ENCODE results near the gene DHX8. TPM values are rescaled to one million over a fixed set of nuclear protein-coding genes. Genes with fewer than 3 reads are reported as not detected.

DHX8 gene
- total RNA-seq, 1 donor from 2014 or later = 134 TPM

DNA sequence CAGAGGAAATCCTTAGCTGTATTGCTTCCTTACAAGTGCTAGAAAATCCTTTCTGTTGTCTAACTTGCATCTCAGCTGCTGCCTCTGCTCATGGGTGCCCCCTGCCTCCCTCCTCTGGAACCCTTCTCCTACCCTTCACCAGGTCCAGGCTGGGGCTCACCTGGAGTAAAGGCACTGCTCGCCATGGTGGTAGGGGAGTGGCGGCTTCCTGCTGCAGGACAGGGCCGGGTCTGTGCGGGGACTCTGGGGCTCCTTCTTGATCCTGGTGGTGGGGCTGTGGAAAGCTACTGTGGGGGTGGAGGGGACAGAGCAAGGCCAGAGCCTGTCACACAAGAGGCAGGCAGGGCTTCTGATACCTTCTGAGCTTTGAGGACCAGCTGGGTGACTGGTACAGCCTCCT lies 49.9 kb downstream of the DHX8 start:
- Histone ChIP-seq H3F3A (ENCODE audit: low read depth) (peaks cover 18% of the 10 kb centered on the region), H3K9ac (no peak overlapping the region), H3K36me3 (no peaks in the 10 kb centered on the region), H3K9me3 (ENCODE audit: low read depth) (no peaks in the 10 kb centered on the region), H2AFZ (replicated peaks) (no peak overlapping the region), H3K4me2 (no peak overlapping the region), H4K20me1 (ENCODE audit: low read depth) (peaks cover 34% of the 10 kb centered on the region), H3K27me3 (peaks cover 43% of the 10 kb centered on the region), H3K4me1 (peaks cover 10% of the 10 kb centered on the region), H3K27ac (no peak overlapping the region), H3K4me3 (no peak overlapping the region), H3K79me2 (ENCODE audit: low read depth) (no peaks in the 10 kb centered on the region)
- DNase-seq (ENCODE audit: low spot score) = no peak
- Mint-ChIP-seq H3K36me3 (peaks cover 12% of the 10 kb centered on the region), H3K4me3 (no peak overlapping the region), H3K27ac (no peak overlapping the region), H3K27me3 (ENCODE audit: insufficient read depth, low read depth) (peaks cover 7% of the 10 kb centered on the region), H3K4me1 (peaks cover 49% of the 10 kb centered on the region), H3K9me3 (no peaks in the 10 kb centered on the region)
- no peak for TF ChIP-seq EZH2 (IDR thresholded peaks at IDR 0.05)
- TF ChIP-seq, protein P1, sequence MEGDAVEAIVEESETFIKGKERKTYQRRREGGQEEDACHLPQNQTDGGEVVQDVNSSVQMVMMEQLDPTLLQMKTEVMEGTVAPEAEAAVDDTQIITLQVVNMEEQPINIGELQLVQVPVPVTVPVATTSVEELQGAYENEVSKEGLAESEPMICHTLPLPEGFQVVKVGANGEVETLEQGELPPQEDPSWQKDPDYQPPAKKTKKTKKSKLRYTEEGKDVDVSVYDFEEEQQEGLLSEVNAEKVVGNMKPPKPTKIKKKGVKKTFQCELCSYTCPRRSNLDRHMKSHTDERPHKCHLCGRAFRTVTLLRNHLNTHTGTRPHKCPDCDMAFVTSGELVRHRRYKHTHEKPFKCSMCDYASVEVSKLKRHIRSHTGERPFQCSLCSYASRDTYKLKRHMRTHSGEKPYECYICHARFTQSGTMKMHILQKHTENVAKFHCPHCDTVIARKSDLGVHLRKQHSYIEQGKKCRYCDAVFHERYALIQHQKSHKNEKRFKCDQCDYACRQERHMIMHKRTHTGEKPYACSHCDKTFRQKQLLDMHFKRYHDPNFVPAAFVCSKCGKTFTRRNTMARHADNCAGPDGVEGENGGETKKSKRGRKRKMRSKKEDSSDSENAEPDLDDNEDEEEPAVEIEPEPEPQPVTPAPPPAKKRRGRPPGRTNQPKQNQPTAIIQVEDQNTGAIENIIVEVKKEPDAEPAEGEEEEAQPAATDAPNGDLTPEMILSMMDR (IDR thresholded peaks at IDR 0.05) = no peak
- no peak for TF ChIP-seq EZH2phosphoT487 (IDR thresholded peaks at IDR 0.05)

DNA sequence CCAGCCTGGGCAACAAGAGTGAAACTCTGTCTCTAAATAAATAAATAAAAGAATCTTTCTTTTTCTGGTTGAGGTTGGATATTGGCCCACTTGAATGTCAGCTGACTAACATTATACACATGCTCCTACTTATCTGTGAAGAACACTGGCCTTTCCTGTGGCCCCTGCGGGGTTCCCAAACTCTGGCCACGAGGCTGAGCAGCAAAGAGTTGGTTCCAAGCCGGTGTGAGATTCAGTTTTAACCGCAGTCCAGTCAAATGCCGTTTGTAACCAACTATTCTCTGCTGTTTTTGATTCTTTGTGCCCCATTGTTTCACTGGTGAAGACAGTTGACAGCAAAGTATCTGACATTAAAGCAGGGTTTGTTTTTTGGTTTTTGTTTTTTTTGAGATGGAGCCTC lies 51.1 kb downstream of the DHX8 start:
- Mint-ChIP-seq H3K9me3 (no peaks in the 10 kb centered on the region), H3K27me3 (ENCODE audit: insufficient read depth, low read depth) (peaks cover 4% of the 10 kb centered on the region), H3K27ac (no peak overlapping the region), H3K36me3 (peaks cover 15% of the 10 kb centered on the region), H3K4me1 (peaks cover 46% of the 10 kb centered on the region), H3K4me3 (no peak overlapping the region)
- Histone ChIP-seq H4K20me1 (ENCODE audit: low read depth) (peaks cover 22% of the 10 kb centered on the region), H3K79me2 (ENCODE audit: low read depth) (no peaks in the 10 kb centered on the region), H3K9me3 (ENCODE audit: low read depth) (no peaks in the 10 kb centered on the region), H3K36me3 (no peaks in the 10 kb centered on the region), H2AFZ (replicated peaks) (no peak overlapping the region), H3K27ac (no peak overlapping the region), H3K27me3 (peaks cover 31% of the 10 kb centered on the region), H3K4me1 (peaks cover 8% of the 10 kb centered on the region), H3K4me3 (no peak overlapping the region), H3F3A (ENCODE audit: low read depth) (peaks cover 18% of the 10 kb centered on the region), H3K9ac (no peak overlapping the region), H3K4me2 (no peak overlapping the region)
- TF ChIP-seq, protein P1 (IDR thresholded peaks at IDR 0.05) = no peak
- TF ChIP-seq EZH2phosphoT487 (IDR thresholded peaks at IDR 0.05) (no peak), EZH2 (IDR thresholded peaks at IDR 0.05) (no peak)
- no peak for DNase-seq (ENCODE audit: low spot score)

DNA sequence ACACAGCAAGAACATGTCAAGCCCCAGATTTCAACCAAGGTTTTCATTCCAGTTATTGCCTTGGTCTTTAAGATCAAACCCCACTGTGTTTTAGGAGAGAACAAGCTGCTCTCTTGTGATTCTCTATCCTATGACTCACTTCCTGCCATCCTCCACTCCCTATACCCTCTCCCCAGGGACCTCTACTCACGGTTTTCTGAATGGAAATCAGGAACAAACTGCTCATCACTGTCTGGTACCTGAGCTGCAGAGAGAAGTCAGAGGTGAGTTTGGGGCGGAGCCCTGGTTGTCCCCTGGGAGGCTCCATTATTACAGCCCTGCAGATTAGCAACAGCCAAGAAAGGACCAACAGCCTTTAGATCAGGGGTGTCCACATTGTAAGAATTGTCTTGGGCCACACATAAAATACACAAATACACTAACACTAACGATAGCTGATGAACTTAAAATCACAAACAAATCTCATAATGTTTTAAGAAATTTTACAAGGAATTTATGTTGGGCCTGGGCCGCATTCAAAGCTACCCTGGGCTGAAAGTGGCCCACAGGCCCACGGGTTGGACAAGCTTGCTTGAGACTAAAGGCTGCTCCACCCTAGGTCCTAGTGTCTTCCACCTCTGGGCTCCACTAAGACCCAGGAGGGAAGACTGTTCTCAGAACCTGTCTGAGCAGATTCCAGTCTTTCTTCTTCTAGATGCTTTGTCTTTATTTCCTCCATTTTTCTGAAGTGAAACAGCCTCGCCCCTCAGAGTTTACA lies 52.6 kb downstream of the DHX8 start:
- Histone ChIP-seq H3K9me3 (ENCODE audit: low read depth) (no peaks in the 10 kb centered on the region), H3K9ac (no peak overlapping the region), H3K36me3 (no peaks in the 10 kb centered on the region), H3K4me2 (no peak overlapping the region), H3K4me3 (no peak overlapping the region), H2AFZ (replicated peaks) (no peak overlapping the region), H3K4me1 (peaks cover 9% of the 10 kb centered on the region), H3F3A (ENCODE audit: low read depth) (peaks cover 7% of the 10 kb centered on the region), H3K27me3 (peaks cover 16% of the 10 kb centered on the region), H4K20me1 (ENCODE audit: low read depth) (peaks cover 7% of the 10 kb centered on the region), H3K79me2 (ENCODE audit: low read depth) (no peaks in the 10 kb centered on the region), H3K27ac (no peak overlapping the region)
- H3K4me3 Mint-ChIP-seq = no peak overlapping the region
- no peak for DNase-seq (ENCODE audit: low spot score)
- no peak overlapping the region for H3K27ac Mint-ChIP-seq
- H3K27me3 Mint-ChIP-seq (ENCODE audit: insufficient read depth, low read depth) = peaks cover 4% of the 10 kb centered on the region
- TF ChIP-seq EZH2 (IDR thresholded peaks at IDR 0.05) = no peak
- TF ChIP-seq, protein P1 (IDR thresholded peaks at IDR 0.05) = no peak
- TF ChIP-seq EZH2phosphoT487 (IDR thresholded peaks at IDR 0.05) = no peak
- H3K9me3 Mint-ChIP-seq = no peaks in the 10 kb centered on the region
- peaks cover 16% of the 10 kb centered on the region for H3K36me3 Mint-ChIP-seq
- peaks cover 37% of the 10 kb centered on the region for H3K4me1 Mint-ChIP-seq

All from neural progenitor cell (in vitro differentiated cells).